Gastroesophageal sphincter (tissue), 4 donors: Measurements from ENCODE around the gene SEC24B. TPM values are rescaled to one million over a fixed set of nuclear protein-coding genes. Genes with fewer than 3 reads are reported as not detected.
"Not testable (repeated sequence)": the region's sequence is repeated elsewhere in the genome, so short reads cannot be mapped to it uniquely, and the experiment has no call there.

Experiments
- ATAC-seq: fragments of 150-250 bp; one replicate; pipeline ENCODE4 v1.9.1; 2016; ENCODE audit warnings: mild to moderate bottlenecking, moderate library complexity
- H3K27ac ChIP-seq, 4 donors: fragments of 200-600 bp; sonication (generic) in 3 of 4; 1 replicate in 3 of 4; 2 replicates in 1 of 4; pipeline ENCODE4 v1.5.1; 2016 to 2019
- H3K27me3 ChIP-seq: fragments of 200-600 bp; sonication (generic); one replicate; pipeline ENCODE4 v1.5.1; 2019
- H3K36me3 ChIP-seq, 2 donors: fragments of 200-600 bp; sonication (generic); one replicate each; pipeline ENCODE4 v1.5.1; 2019; ENCODE audit warnings: control low read depth in 1 of 2
- H3K4me1 ChIP-seq, 3 donors: fragments of 200-600 bp; sonication (generic); 1 replicate in 2 of 3; 2 replicates in 1 of 3; pipeline ENCODE4 v1.5.1; 2016 to 2019; ENCODE audit warnings: control low read depth in 2 of 3
- H3K4me3 ChIP-seq, 2 donors: fragments of 200-600 bp; sonication (generic); one replicate each; pipeline ENCODE4 v1.5.1; 2019; ENCODE audit warnings: mild to moderate bottlenecking in 1 of 2, moderate library complexity in 1 of 2
- H3K9me3 ChIP-seq, 3 donors: fragments of 200-600 bp; sonication (generic); one replicate each; pipeline ENCODE4 v1.5.1; 2017 to 2019; ENCODE audit warnings: control low read depth in 2 of 3
- EP300 ChIP-seq: sonication (generic); formaldehyde crosslinking; IDR thresholded peaks from one replicate; pipeline ENCODE4 v1.6.1; 2017; ENCODE audit warnings: antibody characterized with exemption, mild to moderate bottlenecking
- POLR2A ChIP-seq, 2 donors: fragments of 450-650 bp; IDR thresholded peaks; one replicate each; pipeline ENCODE4 v1.6.1; 2017; ENCODE audit warnings: antibody characterized with exemption in 2 of 2, mild to moderate bottlenecking in 2 of 2, moderate library complexity in 1 of 2
- POLR2AphosphoS5 ChIP-seq: sonication (generic); formaldehyde crosslinking; IDR thresholded peaks from one replicate; pipeline ENCODE4 v1.6.1; 2017; ENCODE audit warnings: antibody characterized with exemption
- WGBS, 2 donors: methylation state at CpG; one replicate each; pipeline ENCODE4 v1.1.5; 2018; ENCODE audit warnings: low coverage in 1 of 2; 5-methylcytosine and 5-hydroxymethylcytosine counted together
- total RNA-seq, 4 donors: library from RNA; depleted of rRNA; stranded (reverse); fragments of >200 nt; gene quantifications; one replicate each; pipeline ENCODE4 v1.1.0, GENCODE V29; 2016
- TF ChIP-seq, protein P1 (sequence below), 4 experiments: fragments of 200-600 bp in 2 of 4; fragments of 450-650 bp in 2 of 4; sonication (generic) in 1 of 4; IDR thresholded peaks; one replicate each; pipeline ENCODE4 v1.5.1; 2017 to 2019; ENCODE audit warnings: antibody characterized with exemption in 4 of 4, mild to moderate bottlenecking in 2 of 4, moderate library complexity in 2 of 4

SEC24B gene
- total RNA-seq, 4 donors from 2014 or later = 39.5 to 43.5 (median 41.7) TPM

DNA sequence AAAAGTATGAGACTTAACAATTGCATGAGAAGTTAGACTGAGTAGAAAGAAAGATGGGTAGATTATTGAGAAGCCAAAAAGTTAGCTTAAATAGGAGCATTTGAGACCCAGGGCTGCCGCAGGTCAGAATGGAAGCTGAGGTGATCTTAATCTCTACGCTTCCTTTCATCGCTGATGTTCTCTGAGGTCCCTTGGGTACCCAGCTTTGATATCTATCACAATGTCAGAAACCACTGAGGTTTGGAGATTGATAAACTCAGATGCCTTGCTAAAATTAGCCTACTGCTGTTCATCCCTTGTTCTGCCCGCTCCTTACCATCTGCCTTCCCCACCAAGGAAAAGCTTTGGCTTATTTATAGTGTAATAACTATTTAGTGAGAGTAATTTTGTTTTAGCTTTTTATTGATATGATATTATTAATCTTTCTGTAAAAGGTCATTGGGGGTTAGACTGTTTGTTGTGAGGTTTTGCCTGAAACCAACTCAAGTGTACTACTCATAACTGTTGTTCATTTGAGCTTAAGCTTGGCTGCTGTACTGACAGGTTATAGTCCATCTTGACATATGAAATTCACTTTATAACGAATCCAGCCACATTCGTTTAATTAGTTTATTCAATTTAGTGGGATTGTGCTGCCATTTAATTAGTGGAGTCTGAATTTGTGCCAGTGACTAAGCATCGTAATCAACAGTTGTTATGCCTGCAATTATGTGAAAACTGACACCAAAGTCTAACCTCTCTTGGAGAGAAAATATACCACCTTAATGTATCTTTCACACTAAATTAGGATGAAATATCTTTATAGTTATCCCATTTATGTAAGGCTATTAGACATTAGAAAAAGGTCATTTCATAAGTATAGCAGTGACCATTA is 141.6 kb downstream of the SEC24B start:
- Histone ChIP-seq H3K36me3 (no peaks in the 10 kb centered on the region), H3K4me1 (no peaks in the 10 kb centered on the region), H3K4me3 (no peak overlapping the region), H3K27me3 (no peaks in the 10 kb centered on the region), H3K27ac (no peak overlapping the region), H3K9me3 (peaks cover 0 to 4% (median 0%) of the 10 kb centered on the region in 3 donors)
- WGBS, 2 donors = 91% methylated on average over 7 of the region's 7 CpGs
- TF ChIP-seq POLR2A (IDR thresholded peaks at IDR 0.05) = no peak
- TF ChIP-seq, protein P1, sequence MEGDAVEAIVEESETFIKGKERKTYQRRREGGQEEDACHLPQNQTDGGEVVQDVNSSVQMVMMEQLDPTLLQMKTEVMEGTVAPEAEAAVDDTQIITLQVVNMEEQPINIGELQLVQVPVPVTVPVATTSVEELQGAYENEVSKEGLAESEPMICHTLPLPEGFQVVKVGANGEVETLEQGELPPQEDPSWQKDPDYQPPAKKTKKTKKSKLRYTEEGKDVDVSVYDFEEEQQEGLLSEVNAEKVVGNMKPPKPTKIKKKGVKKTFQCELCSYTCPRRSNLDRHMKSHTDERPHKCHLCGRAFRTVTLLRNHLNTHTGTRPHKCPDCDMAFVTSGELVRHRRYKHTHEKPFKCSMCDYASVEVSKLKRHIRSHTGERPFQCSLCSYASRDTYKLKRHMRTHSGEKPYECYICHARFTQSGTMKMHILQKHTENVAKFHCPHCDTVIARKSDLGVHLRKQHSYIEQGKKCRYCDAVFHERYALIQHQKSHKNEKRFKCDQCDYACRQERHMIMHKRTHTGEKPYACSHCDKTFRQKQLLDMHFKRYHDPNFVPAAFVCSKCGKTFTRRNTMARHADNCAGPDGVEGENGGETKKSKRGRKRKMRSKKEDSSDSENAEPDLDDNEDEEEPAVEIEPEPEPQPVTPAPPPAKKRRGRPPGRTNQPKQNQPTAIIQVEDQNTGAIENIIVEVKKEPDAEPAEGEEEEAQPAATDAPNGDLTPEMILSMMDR (IDR thresholded peaks at IDR 0.05) = no peak
- TF ChIP-seq POLR2AphosphoS5 = no peak
- no peak for TF ChIP-seq EP300
- no peak for ATAC-seq

DNA sequence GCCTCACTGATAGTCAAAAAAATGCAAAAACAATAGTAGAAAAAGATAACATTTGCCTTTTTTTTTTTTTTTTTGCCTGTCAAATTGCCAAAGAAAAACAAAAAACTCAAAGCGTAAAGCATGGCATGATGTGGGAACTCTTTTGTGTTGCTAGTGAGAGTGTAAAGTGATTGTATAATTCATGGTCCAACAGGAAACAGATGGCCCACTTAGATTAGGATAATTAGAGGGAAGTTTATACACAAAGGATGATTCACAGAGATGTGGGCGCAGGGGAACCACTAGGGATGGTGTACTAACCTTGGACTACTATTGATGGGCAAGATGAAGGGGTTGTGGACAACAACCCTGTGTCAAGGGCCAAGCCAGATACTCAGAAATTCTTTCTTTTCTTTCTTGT is 142.8 kb downstream of the SEC24B start:
- no peaks in the 10 kb centered on the region for H3K36me3 ChIP-seq
- peaks cover 0 to 2% (median 0%) of the 10 kb centered on the region in 3 donors for H3K9me3 ChIP-seq
- H3K4me1 ChIP-seq = no peaks in the 10 kb centered on the region
- no peaks in the 10 kb centered on the region for H3K27me3 ChIP-seq
- peak; percentile 45 for TF ChIP-seq POLR2AphosphoS5
- no peak for TF ChIP-seq EP300
- TF ChIP-seq, protein P1 (IDR thresholded peaks at IDR 0.05) = no peak
- peak; percentile 77 for ATAC-seq
- H3K4me3 ChIP-seq = no peak overlapping the region
- WGBS, 2 donors = 59 to 61% methylated on average over 2 of the region's 2 CpGs
- no peak overlapping the region for H3K27ac ChIP-seq

DNA sequence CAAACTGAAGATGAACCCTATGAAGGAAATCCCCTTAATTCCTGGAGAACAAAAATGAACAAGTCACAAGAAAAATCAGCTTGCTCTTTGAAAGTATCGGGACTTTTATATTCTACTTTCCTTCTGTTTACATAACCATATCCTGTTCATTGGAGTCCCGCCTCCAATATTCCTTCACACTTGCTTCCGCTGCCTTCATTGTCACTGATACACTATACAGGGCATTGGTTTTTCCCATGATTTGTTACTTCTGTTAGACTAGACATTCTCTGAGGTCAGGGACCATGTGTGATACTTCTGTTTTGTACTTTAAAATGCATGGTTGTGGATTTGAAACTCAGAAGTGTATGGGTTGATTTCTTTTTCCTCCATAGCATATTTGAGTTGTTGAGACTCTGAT is 145.2 kb downstream of the SEC24B start:
- 61 to 93% methylated on average over 3 of the region's 3 CpGs for WGBS, 2 donors
- Histone ChIP-seq H3K27me3 (no peaks in the 10 kb centered on the region), H3K36me3 (no peaks in the 10 kb centered on the region), H3K4me1 (no peaks in the 10 kb centered on the region), H3K4me3 (no peak overlapping the region), H3K9me3 (peaks cover 0 to 5% (median 0%) of the 10 kb centered on the region in 3 donors), H3K27ac (no peak overlapping the region)
- TF ChIP-seq POLR2A (IDR thresholded peaks at IDR 0.05) = no peak
- TF ChIP-seq POLR2AphosphoS5 = no peak
- TF ChIP-seq EP300 = no peak
- TF ChIP-seq, protein P1 (IDR thresholded peaks at IDR 0.05) = no peak
- no peak for ATAC-seq

DNA sequence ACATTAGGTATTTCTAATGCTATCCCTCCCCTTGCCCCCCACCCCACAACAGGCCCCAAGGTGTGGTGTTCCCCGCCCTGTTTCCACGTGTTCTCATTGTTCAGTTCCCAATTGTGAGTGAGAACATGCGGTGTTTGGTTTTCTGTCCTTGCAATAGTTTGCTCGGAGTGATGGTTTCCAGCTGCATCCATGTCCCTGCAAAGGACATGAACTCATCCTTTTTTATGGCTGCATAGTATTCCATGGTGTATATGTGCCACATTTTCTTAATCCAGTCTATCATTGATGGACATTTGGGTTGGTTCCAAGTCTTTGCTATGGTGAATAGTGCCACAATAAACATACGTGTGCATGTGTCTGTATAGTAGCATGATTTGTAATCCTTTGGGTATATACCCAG is 146.4 kb downstream of the SEC24B start:
- H3K27ac ChIP-seq, H3K27me3 ChIP-seq, H3K9me3 ChIP-seq, H3K4me3 ChIP-seq, H3K36me3 ChIP-seq, ATAC-seq, H3K4me1 ChIP-seq: not testable (repeated sequence)
- 68 to 94% methylated on average over 2 to 4 of the region's 5 CpGs for WGBS, 2 donors

DNA sequence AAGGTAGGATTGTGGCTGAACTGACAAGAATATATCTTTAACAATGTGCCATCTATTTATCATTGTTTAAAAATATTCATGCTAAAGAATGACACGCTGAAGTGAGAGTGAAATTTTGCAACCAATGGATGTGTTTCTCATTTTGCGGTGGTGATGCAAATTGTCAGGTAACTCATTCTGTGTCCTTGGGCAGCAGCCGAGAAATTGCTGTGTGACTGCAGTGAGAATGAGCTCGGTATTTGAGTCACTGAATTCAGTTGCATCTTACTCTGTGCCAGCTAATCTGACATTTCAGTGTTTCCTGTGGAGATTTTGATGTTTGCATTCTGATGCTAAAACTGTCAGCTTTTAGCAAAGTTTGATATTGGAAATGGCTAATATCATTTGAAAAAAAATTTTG is 154.6 kb downstream of the SEC24B start:
- Histone ChIP-seq H3K9me3 (no peaks in the 10 kb centered on the region), H3K36me3 (no peaks in the 10 kb centered on the region), H3K27ac (no peak overlapping the region), H3K4me3 (no peak overlapping the region), H3K4me1 (no peaks in the 10 kb centered on the region), H3K27me3 (no peaks in the 10 kb centered on the region)
- no peak for ATAC-seq
- 67 to 78% methylated on average over 4 of the region's 4 CpGs for WGBS, 2 donors
- TF ChIP-seq, protein P1 (IDR thresholded peaks at IDR 0.05) = no peak
- TF ChIP-seq POLR2AphosphoS5 = no peak
- TF ChIP-seq EP300 = no peak
- TF ChIP-seq POLR2A (IDR thresholded peaks at IDR 0.05) = no peak
